Effector memory CD8-positive, alpha-beta T cell (primary cell): ENCODE results near the gene PHKA2.

ENCODE experiments used
- ATAC-seq: fragments of 150-1000 bp; cut with Tn5 transposase; replicated peaks from 2 replicates; pipeline ENCODE4 v1.10.0; 2021; ENCODE audit warnings: mild to moderate bottlenecking, moderate library complexity
- DNase-seq, 3 experiments: peaks; one replicate each; pipeline ENCODE4 v3.0.0; 2021
- H3K27ac Mint-ChIP-seq, 2 donors: one replicate each; pipeline ENCODE4 v1.8.0; 2022; ENCODE audit warnings: mild to moderate bottlenecking in 2 of 2, mixed read lengths in 2 of 2, moderate library complexity in 2 of 2
- H3K27me3 Mint-ChIP-seq, 2 donors: one replicate each; pipeline ENCODE4 v1.8.0; 2022; ENCODE audit warnings: mixed read lengths in 2 of 2
- H3K36me3 Mint-ChIP-seq: one replicate; pipeline ENCODE4 v1.8.0; 2022; ENCODE audit warnings: mild to moderate bottlenecking, moderate library complexity, mixed read lengths; ENCODE audit not compliant: insufficient read depth
- H3K4me1 Mint-ChIP-seq, 2 donors: one replicate each; pipeline ENCODE4 v1.8.0; 2022; ENCODE audit warnings: low read depth in 2 of 2, mixed read lengths in 2 of 2
- H3K4me3 Mint-ChIP-seq, 2 donors: one replicate each; pipeline ENCODE4 v1.8.0; 2022; ENCODE audit warnings: mild to moderate bottlenecking in 2 of 2, mixed read lengths in 2 of 2, moderate library complexity in 2 of 2
- H3K9me3 Mint-ChIP-seq, 2 donors: one replicate each; pipeline ENCODE4 v1.8.0; 2022; ENCODE audit warnings: mixed read lengths in 2 of 2

PHKA2 gene

GRCh38 chrX:18887177-18887824 lies 96.6 kb downstream of the PHKA2 start:
- H3K9me3 Mint-ChIP-seq = no peaks in the 10 kb centered on the region
- H3K27me3 Mint-ChIP-seq = no peaks in the 10 kb centered on the region
- DNase-seq = no peak
- H3K4me1 Mint-ChIP-seq = peaks cover 16 to 24% of the 10 kb centered on the region in 2 donors
- ATAC-seq = no peak
- peak overlapping the region; percentile 91 to 94 for H3K4me3 Mint-ChIP-seq
- peaks cover 3% of the 10 kb centered on the region for H3K36me3 Mint-ChIP-seq
- peak overlapping the region; percentile 92 to 96 for H3K27ac Mint-ChIP-seq

- Mint-ChIP-seq H3K27ac (peak overlapping the region; percentile 92 to 96), H3K36me3 (peaks cover 3% of the 10 kb centered on the region), H3K4me3 (peak overlapping the region; percentile 91 to 94), H3K27me3 (no peaks in the 10 kb centered on the region), H3K9me3 (no peaks in the 10 kb centered on the region), H3K4me1 (peaks cover 16 to 24% of the 10 kb centered on the region in 2 donors)
- ATAC-seq = peak; percentile 73
- DNase-seq = peak; percentile 17 to 28 (median 26)
Observed at GRCh38 chrX:18886344-18887161, 97.4 kb downstream of the PHKA2 start.

- Mint-ChIP-seq H3K27ac (peak overlapping the region; percentile 92 to 96), H3K4me3 (peak overlapping the region; percentile 91 to 94), H3K36me3 (peaks cover 3% of the 10 kb centered on the region), H3K27me3 (no peaks in the 10 kb centered on the region), H3K9me3 (no peaks in the 10 kb centered on the region), H3K4me1 (peaks cover 16 to 24% of the 10 kb centered on the region in 2 donors)
- peak; percentile 52 for ATAC-seq
- DNase-seq = peak in 1 of 3 experiments; percentile 1
Observed at GRCh38 chrX:18886005-18886343, 97.9 kb downstream of the PHKA2 start.

GRCh38 chrX:18885328-18886004 lies 98.4 kb downstream of the PHKA2 start:
- ATAC-seq (peak; percentile 57), DNase-seq (no peak)
- peaks cover 16 to 24% of the 10 kb centered on the region in 2 donors for H3K4me1 Mint-ChIP-seq
- peak overlapping the region; percentile 91 to 94 for H3K4me3 Mint-ChIP-seq
- peak overlapping the region; percentile 92 to 96 for H3K27ac Mint-ChIP-seq
- H3K36me3 Mint-ChIP-seq = peaks cover 3% of the 10 kb centered on the region
- H3K9me3 Mint-ChIP-seq = no peaks in the 10 kb centered on the region
- H3K27me3 Mint-ChIP-seq = peaks cover 0 to 1% of the 10 kb centered on the region in 2 donors

DNA sequence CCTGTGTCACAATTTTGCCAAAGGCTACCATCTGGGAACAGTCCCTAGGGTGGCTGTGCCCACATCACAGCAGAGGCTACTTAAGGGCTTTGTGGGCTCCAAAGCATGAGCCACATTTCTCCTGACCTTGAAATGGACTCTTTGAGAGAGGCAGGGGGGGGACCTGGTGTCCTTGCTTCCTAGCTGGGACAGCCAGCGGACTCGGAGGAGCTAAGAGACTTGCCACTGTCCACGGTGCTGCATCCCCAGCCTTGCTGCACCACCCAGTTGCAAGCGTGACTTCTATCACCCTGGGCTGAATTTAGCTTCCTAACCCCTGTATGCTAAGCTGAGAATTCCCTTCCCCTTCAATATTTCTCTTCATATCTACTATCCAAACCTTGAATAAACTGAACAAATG lies 99.0 kb downstream of the PHKA2 start:
- Mint-ChIP-seq H3K36me3 (peaks cover 7% of the 10 kb centered on the region), H3K4me3 (no peak overlapping the region), H3K27me3 (peaks cover 0 to 7% of the 10 kb centered on the region in 2 donors), H3K9me3 (no peaks in the 10 kb centered on the region), H3K4me1 (peaks cover 16 to 24% of the 10 kb centered on the region in 2 donors), H3K27ac (peak overlapping the region; percentile 92 to 96)
- no peak for ATAC-seq
- DNase-seq = no peak

- H3K9me3 Mint-ChIP-seq = no peaks in the 10 kb centered on the region
- no peak overlapping the region for H3K4me3 Mint-ChIP-seq
- H3K4me1 Mint-ChIP-seq = peaks cover 16 to 24% of the 10 kb centered on the region in 2 donors
- peaks cover 0 to 9% of the 10 kb centered on the region in 2 donors for H3K27me3 Mint-ChIP-seq
- peaks cover 10% of the 10 kb centered on the region for H3K36me3 Mint-ChIP-seq
- DNase-seq = no peak
- ATAC-seq = no peak
- H3K27ac Mint-ChIP-seq = no peak overlapping the region
Observed at GRCh38 chrX:18883961-18884765, 99.8 kb downstream of the PHKA2 start.

- peaks cover 16 to 24% of the 10 kb centered on the region in 2 donors for H3K4me1 Mint-ChIP-seq
- H3K27ac Mint-ChIP-seq = no peak overlapping the region
- peaks cover 0 to 17% of the 10 kb centered on the region in 2 donors for H3K27me3 Mint-ChIP-seq
- DNase-seq (no peak), ATAC-seq (no peak)
- H3K36me3 Mint-ChIP-seq = peaks cover 14% of the 10 kb centered on the region
- no peaks in the 10 kb centered on the region for H3K9me3 Mint-ChIP-seq
- H3K4me3 Mint-ChIP-seq = no peak overlapping the region
Observed at GRCh38 chrX:18883234-18883960, 100.5 kb downstream of the PHKA2 start.

DNA sequence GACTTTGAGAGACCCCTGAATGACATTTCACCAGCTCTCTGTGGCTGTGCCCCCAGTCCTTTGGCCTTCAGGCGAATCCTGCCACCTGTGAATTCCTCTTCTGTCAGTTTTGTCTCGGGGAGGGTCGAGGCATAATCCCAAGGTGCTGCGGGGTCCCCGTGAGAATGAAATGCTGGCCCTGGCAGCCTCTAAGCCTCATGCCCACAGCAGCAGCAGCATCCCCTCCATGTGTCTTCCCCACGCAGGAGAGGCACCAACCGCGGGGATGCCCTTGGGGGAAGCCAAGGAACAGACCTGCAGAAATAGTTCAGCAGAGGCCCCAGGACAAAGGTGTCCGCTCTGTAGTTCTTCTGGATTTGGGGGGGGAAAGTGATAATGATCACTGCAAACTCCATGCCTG lies 104.8 kb downstream of the PHKA2 start:
- H3K4me1 Mint-ChIP-seq = no peaks in the 10 kb centered on the region
- peaks cover 7 to 46% of the 10 kb centered on the region in 2 donors for H3K27me3 Mint-ChIP-seq
- H3K4me3 Mint-ChIP-seq = no peak overlapping the region
- H3K27ac Mint-ChIP-seq = no peak overlapping the region
- DNase-seq = no peak
- no peaks in the 10 kb centered on the region for H3K9me3 Mint-ChIP-seq
- ATAC-seq = no peak
- H3K36me3 Mint-ChIP-seq = peaks cover 11% of the 10 kb centered on the region

- Mint-ChIP-seq H3K27ac (no peak overlapping the region), H3K36me3 (peaks cover 14% of the 10 kb centered on the region), H3K27me3 (peaks cover 7 to 52% of the 10 kb centered on the region in 2 donors), H3K4me1 (peaks cover 7 to 10% of the 10 kb centered on the region in 2 donors), H3K9me3 (no peaks in the 10 kb centered on the region), H3K4me3 (no peak overlapping the region)
- no peak for DNase-seq
- ATAC-seq = no peak
Observed at GRCh38 chrX:18877469-18877868, 106.4 kb downstream of the PHKA2 start.

- ATAC-seq = no peak
- H3K27me3 Mint-ChIP-seq = peaks cover 7 to 50% of the 10 kb centered on the region in 2 donors
- H3K4me3 Mint-ChIP-seq = no peak overlapping the region
- peaks cover 7 to 10% of the 10 kb centered on the region in 2 donors for H3K4me1 Mint-ChIP-seq
- no peak for DNase-seq
- H3K27ac Mint-ChIP-seq = no peak overlapping the region
- H3K9me3 Mint-ChIP-seq = no peaks in the 10 kb centered on the region
- H3K36me3 Mint-ChIP-seq = peaks cover 14% of the 10 kb centered on the region
Observed at GRCh38 chrX:18875256-18875878, 108.5 kb downstream of the PHKA2 start.

DNA sequence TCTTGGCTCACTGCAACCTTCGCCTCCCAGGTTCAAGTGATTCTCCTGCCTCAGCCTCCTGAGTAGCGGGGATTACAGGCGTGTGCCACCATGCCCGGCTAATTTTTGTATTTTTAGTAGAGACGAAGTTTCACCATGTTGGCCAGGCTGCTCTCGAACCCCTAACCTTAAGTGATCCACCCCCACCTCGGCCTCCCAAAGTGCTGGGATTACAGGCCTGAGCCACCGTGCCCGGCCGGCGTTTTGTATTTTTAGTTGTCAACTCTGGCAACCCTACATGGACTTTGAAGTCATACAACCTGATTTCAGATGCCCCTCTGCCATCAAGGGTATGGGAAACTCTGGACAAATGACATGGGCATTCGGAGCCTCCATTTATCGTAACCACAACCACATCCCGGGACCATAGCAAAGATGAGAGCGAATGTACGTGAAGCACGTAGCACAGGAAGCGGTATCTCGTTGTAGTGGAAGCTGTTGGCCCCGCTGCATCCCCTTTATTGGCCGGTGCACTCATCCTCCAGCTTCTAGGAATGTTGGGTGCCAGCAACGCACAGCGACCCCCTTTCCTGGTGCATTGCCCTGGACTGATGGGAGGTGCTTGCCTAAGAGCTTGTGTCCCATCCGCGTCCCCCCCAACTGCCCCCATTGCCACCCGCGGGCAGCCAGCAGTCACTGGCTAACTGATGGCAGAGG lies 109.2 kb downstream of the PHKA2 start:
- Mint-ChIP-seq H3K9me3 (no peaks in the 10 kb centered on the region), H3K36me3 (peaks cover 10% of the 10 kb centered on the region), H3K27ac (no peak overlapping the region), H3K4me3 (no peak overlapping the region), H3K4me1 (peaks cover 7 to 10% of the 10 kb centered on the region in 2 donors), H3K27me3 (peaks cover 7 to 43% of the 10 kb centered on the region in 2 donors)
- DNase-seq = no peak
- ATAC-seq = no peak

- no peak for DNase-seq
- H3K9me3 Mint-ChIP-seq = no peaks in the 10 kb centered on the region
- peaks cover 7 to 39% of the 10 kb centered on the region in 2 donors for H3K27me3 Mint-ChIP-seq
- H3K36me3 Mint-ChIP-seq = peaks cover 5% of the 10 kb centered on the region
- no peak overlapping the region for H3K27ac Mint-ChIP-seq
- H3K4me1 Mint-ChIP-seq = peaks cover 7 to 10% of the 10 kb centered on the region in 2 donors
- ATAC-seq = no peak
- peak overlapping the region; percentile 70 to 75 for H3K4me3 Mint-ChIP-seq
Observed at GRCh38 chrX:18873836-18874235, 110.1 kb downstream of the PHKA2 start.
